ENCODE measurements around the gene INSRR.

INSRR gene

GRCh38 chr1:156848461-156849150, 10.3 kb downstream of the INSRR start:
- DNase-seq, result no peak

- no peak for DNase-seq
Observed at GRCh38 chr1:156847591-156848460, 11.1 kb downstream of the INSRR start.

GRCh38 chr1:156846643-156847042, 12.3 kb downstream of the INSRR start:
- DNase-seq, result no peak

- DNase-seq, result no peak
Observed at GRCh38 chr1:156845953-156846545, 12.9 kb downstream of the INSRR start.

GRCh38 chr1:156845055-156845952, 13.6 kb downstream of the INSRR start:
- DNase-seq, result no peak

- DNase-seq, result no peak
Observed at GRCh38 chr1:156844638-156845037, 14.3 kb downstream of the INSRR start.

GRCh38 chr1:156844102-156844501, 14.8 kb downstream of the INSRR start:
- no peak for DNase-seq

GRCh38 chr1:156842618-156843300, 16.2 kb downstream of the INSRR start:
- DNase-seq, result no peak

DNA sequence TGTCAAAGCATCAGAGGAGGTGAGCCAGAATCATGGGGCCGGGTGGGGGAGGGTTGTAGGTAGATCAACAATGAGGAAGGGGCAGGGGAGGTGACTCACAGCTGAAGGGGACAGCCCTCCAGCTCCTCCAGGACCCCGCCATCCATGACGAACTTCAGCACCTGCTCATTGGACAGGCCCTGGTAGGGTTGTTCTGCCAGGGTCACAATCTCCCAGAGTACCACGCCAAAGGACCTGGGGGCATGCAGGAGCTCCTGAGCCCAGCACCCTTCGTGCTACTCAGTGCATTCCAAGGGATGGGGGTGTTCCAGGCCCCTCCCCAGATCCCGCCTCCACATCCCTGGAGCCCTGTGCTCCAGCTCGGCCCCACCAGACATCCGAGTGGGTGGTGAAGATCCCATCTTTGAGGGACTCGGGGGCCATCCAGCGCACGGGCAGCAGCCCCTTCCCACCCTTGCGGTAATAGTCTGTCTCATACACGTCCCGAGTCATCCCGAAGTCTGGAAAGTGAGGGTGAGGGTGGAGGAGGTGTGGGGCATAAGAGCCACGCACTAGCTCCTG, 17.5 kb downstream of the INSRR start:
- DNase-seq, result no peak

- no peak for DNase-seq
Observed at GRCh38 chr1:156840898-156841279, 18.0 kb downstream of the INSRR start.

DNA sequence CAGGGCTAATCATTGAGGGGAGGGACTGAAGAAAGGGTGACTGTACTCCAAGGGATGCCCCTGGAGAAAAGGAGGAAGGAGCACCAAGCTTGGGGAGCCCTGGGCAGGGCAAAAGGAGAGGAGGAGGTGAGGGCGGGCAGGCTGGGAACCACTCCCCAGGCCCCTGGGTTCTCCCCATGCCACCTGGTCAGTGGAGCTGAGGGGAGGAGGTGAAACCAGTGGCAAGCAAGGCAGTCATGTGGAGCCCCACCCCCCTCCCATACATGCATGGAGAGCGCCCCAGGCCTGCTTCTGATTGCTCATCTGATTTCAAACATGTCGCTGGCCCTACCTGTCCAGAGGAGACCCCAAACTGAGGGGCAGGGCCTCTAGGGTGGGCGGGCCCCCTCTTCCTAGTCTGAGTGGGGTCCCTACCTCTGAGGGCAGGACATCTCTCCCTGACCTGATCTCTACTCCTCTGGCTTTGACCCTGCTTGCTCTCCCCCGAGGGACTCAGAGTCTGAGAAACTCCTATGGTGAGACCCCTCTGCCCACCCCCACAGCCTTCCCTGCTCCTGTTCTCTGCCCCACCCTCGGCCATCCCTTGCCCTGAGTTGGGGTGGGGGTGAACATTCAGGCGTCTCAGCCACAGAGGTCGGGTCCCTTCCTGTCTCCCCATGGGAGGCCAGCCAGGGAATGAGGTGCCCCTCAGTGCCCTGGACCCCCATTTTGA, 18.6 kb downstream of the INSRR start:
- DNase-seq, result no peak

DNA sequence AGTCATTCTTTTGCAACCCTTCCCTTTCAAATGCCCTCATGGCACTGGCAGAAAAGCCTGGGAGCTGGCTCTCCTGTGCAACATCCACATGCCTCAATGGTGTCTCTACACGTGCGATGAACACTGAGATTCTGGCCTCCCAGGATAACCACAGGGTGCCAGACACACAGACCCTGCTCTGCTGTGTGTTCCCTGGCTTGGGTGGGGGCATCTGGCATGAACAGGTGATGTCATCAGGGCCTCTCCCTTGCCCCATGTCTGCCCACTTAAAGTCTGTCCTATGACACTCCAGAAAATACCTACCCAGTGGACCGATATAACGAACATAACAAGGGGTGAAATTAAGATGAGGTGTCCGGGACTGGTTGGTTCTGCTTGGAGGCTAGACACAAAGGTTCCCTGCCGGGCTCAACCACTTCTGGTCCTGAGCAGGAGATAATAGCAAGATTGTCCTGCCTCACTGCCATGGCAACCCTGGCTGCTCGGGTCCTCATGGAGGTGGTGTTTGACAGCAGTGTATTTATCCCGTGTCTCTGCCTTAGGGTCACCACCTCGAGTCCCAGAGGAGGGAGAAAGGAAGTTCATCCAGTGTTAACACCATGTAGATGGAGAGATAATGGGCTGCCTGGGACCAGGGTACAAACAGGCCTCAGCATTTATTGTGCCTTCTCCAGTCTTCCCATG, 19.3 kb downstream of the INSRR start:
- no peak for DNase-seq

GRCh38 chr1:156838972-156839371, 19.9 kb downstream of the INSRR start:
- DNase-seq, result no peak

DNA sequence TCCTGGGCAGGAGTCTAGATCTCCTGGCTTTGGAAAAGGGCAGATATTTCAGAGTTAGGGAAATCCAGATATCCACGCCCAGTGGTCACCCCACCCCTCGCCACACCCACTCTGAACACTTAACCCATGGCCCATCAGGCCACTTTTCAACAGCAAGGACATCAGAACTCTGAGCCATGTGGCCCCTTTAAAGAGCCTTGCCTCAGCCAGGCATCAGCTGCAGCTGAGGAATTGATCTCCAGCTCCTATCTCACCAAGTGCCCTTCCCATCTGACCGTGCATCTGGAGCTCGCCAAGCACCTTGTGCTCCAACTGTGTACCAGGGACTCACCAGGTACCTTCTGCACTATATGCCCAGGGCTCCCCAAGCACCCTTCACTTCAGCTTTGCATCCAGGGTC, 22.0 kb downstream of the INSRR start:
- no peak for DNase-seq

DNA sequence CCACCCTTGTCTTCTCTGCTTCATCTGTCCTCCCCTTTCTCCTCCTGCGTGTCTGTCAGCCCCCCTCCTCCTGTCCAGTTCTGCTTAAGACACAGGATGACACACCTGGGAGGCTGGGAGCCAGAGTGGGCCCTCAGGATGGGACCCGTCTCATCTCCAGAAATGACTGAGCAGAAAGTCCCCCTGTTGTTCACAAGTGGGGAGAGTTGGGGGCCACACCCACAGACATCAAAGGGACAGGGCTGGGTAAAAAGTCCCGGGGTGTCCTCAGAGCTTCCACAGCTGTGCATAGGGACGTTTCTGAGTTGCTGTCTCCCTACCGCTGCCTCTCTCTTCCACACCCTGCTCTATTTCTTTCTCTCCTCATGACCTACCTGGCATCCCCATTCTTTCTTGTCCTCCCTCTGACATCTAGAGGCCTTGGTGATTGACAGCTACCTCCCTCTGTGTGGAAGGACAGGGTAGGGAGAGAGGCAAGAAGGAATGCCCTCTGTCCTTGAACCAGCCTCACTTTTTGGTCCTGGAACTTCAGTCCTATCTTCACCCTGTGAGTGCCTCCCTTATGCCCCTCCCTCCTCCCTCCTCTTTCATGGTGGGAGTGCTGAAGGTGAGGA, 22.8 kb downstream of the INSRR start:
- DNase-seq, result no peak

GRCh38 chr1:156834322-156834721, 24.6 kb downstream of the INSRR start:
- DNase-seq, result no peak

DNA sequence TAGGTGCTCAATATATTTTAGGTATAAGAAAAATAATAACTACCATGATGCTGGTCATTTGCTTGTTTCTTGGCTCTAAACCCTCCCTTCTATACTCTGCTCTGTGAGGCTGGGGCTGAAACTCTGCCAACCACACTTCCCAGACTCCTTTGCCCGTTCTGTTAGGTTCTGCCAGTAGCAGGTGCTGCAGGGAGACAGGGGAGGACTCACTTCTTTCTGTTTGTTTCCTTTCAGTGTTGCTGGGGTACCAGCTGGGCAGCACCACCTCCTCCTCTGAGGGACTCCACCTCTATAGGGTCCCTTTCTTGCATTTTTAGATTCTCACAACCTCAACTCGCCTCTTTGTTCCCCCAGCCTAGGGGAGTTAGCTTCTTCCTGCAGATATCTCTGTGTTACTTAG, 25.3 kb downstream of the INSRR start:
- no peak for DNase-seq

DNA sequence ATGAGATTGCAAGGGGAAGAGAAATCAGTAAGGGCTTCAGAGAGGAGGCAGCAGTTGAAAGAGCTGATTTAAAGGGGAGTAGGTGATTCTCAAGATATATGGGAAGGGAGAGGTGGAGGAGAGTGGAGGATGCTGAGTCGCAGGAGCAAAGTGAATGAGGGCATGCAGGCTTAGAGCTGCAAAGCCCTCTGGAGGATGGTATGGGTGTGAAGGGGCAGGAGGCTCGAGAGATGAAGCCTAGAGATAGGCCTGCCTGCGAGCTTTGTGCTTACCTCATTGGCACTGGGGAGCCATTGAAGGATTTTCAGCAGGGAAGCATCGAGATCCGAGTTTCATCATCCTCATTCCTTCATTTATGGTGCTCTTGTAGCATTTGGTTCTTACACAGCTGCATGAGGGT, 26.5 kb downstream of the INSRR start:
- no peak for DNase-seq

GRCh38 chr1:156828400-156829124, 30.4 kb downstream of the INSRR start:
- DNase-seq, result peak; percentile 22

DNA sequence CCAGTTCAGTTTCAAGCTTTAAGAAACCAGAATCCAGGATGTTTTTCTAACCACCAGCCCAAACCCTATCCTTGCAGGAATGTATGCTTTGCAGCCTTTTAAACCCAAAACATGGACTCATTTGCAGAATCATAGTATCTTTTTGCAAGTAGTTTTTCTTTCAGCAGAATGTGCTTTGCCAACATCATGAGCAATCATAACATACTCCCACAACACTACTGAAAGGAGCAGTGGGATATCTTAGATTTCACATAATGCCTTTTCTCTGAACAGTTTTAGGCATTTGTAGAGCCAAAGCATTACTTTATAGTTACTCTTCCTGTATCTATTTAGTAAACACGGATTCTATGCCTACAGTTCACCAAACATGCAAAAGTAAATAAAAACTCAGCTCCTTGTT, 32.3 kb downstream of the INSRR start:
- no peak for DNase-seq
